Measurements from ENCODE around the gene EDIL3.

DNA sequence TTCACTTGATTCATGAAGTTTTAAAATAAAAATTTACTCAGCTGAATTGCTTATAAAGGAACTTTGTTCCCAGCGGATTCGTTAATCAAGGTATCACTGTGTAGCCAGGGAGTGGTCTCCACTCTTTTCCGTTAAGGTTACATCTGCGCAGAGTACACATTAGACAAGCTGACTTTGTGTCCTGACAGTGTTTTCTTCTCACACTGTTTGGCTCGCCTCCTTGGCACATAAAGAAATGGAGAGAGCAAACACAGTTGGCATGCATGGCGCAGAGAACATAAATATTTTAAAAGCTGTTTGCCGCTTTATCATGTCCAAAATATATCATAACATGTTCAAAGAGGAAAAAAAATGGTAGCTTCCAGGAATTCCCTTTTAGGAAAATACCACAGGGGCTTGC, 153.2 kb downstream of the EDIL3 start:
- TF ChIP-seq CTCF (IDR thresholded peaks at IDR 0.05), result no peak
- TF ChIP-seq POLR2A (IDR thresholded peaks at IDR 0.05), result no peak

Measured in tibial nerve (tissue), 3 donors.